ENCODE results near the gene CLEC18A.
"Not testable (repeated sequence)": the region's sequence is repeated elsewhere in the genome, so short reads cannot be mapped to it uniquely, and the experiment has no call there.

CLEC18A gene

GRCh38 chr16:69941251-69942098 lies 9.7 kb upstream of the CLEC18A start:
- H3K9me3 ChIP-seq: no peaks in the 10 kb centered on the region
- no peak for DNase-seq
- no peaks in the 10 kb centered on the region for H3K27me3 ChIP-seq
- TF ChIP-seq CTCF (IDR thresholded peaks at IDR 0.05; ENCODE audit: low read depth, low read length): no peak
- peaks cover 18% of the 10 kb centered on the region for H3K4me1 ChIP-seq
- H3K4me3 ChIP-seq (ENCODE audit: low read depth, low read length): no peak overlapping the region
- peaks cover 4% of the 10 kb centered on the region; the same call in 1 of the 2 replicates for H3K36me3 ChIP-seq

GRCh38 chr16:69942099-69942491 lies 9.0 kb upstream of the CLEC18A start:
- Histone ChIP-seq H3K4me3 (ENCODE audit: low read depth, low read length) (no peak overlapping the region), H3K27me3 (no peaks in the 10 kb centered on the region), H3K4me1 (peaks cover 18% of the 10 kb centered on the region), H3K9me3 (no peaks in the 10 kb centered on the region), H3K36me3 (peaks cover 4% of the 10 kb centered on the region; the same call in 1 of the 2 replicates)
- DNase-seq: peak; percentile 62
- TF ChIP-seq CTCF (IDR thresholded peaks at IDR 0.05; ENCODE audit: low read depth, low read length): no peak

GRCh38 chr16:69942627-69943170 lies 8.4 kb upstream of the CLEC18A start:
- no peak overlapping the region for H3K4me3 ChIP-seq (ENCODE audit: low read depth, low read length)
- H3K9me3 ChIP-seq: no peaks in the 10 kb centered on the region
- H3K27me3 ChIP-seq: no peaks in the 10 kb centered on the region
- no peak for TF ChIP-seq CTCF (IDR thresholded peaks at IDR 0.05; ENCODE audit: low read depth, low read length)
- peaks cover 18% of the 10 kb centered on the region for H3K4me1 ChIP-seq
- DNase-seq: no peak
- peaks cover 1% of the 10 kb centered on the region; the same call in 1 of the 2 replicates for H3K36me3 ChIP-seq

- not testable (repeated sequence) for H3K27me3 ChIP-seq; H3K36me3 ChIP-seq; DNase-seq; H3K9me3 ChIP-seq; H3K4me3 ChIP-seq (ENCODE audit: low read depth, low read length)
- peaks cover 18% of the 10 kb centered on the region for H3K4me1 ChIP-seq
These were observed 7.7 kb upstream of the CLEC18A start for GRCh38 chr16:69943241-69944036.

- not testable (repeated sequence) for H3K4me1 ChIP-seq; DNase-seq; H3K4me3 ChIP-seq (ENCODE audit: low read depth, low read length); H3K9me3 ChIP-seq; H3K27me3 ChIP-seq; H3K36me3 ChIP-seq
These were observed 723 bp upstream of the CLEC18A start for GRCh38 chr16:69950411-69950810.

GRCh38 chr16:69951672-69952031 lies 518 bp downstream of the CLEC18A start:
- not testable (repeated sequence) for H3K27me3 ChIP-seq; DNase-seq; H3K36me3 ChIP-seq; H3K9me3 ChIP-seq; H3K4me3 ChIP-seq (ENCODE audit: low read depth, low read length); H3K4me1 ChIP-seq

GRCh38 chr16:69952116-69952515 lies 982 bp downstream of the CLEC18A start:
- H3K9me3 ChIP-seq; H3K4me1 ChIP-seq; DNase-seq; H3K36me3 ChIP-seq; H3K27me3 ChIP-seq; H3K4me3 ChIP-seq (ENCODE audit: low read depth, low read length): not testable (repeated sequence)

GRCh38 chr16:69952572-69953355 lies 1.6 kb downstream of the CLEC18A start:
- H3K27me3 ChIP-seq; H3K4me3 ChIP-seq (ENCODE audit: low read depth, low read length); H3K4me1 ChIP-seq; H3K9me3 ChIP-seq; H3K36me3 ChIP-seq; DNase-seq: not testable (repeated sequence)

GRCh38 chr16:69954241-69954640 lies 3.1 kb downstream of the CLEC18A start:
- not testable (repeated sequence) for DNase-seq; H3K9me3 ChIP-seq; H3K4me1 ChIP-seq; H3K36me3 ChIP-seq; H3K4me3 ChIP-seq (ENCODE audit: low read depth, low read length); H3K27me3 ChIP-seq

GRCh38 chr16:69963312-69963711 lies 12.2 kb downstream of the CLEC18A start:
- H3K9me3 ChIP-seq; H3K4me1 ChIP-seq; DNase-seq; H3K27me3 ChIP-seq; H3K4me3 ChIP-seq (ENCODE audit: low read depth, low read length); H3K36me3 ChIP-seq: not testable (repeated sequence)

GRCh38 chr16:69964960-69965660 lies 14.0 kb downstream of the CLEC18A start:
- H3K4me3 ChIP-seq (ENCODE audit: low read depth, low read length); H3K36me3 ChIP-seq; H3K4me1 ChIP-seq; H3K9me3 ChIP-seq; H3K27me3 ChIP-seq: not testable (repeated sequence)
- DNase-seq: peak; percentile 28

Measured in BE2C (cell line).